Measurements from ENCODE around the gene VPS13D. TPM values are rescaled to one million over a fixed set of nuclear protein-coding genes. Genes with fewer than 3 reads are reported as not detected.
A peak's percentile ranks its signal among the peaks of the same experiment; 100 is the strongest.

Gene VPS13D
- total RNA-seq, 1 experiment from 2014 or later: 31.6 TPM

GRCh38 chr1:12406211-12407021, 176.6 kb downstream of the VPS13D start:
- no peaks in the 10 kb centered on the region for H3K79me2 ChIP-seq (ENCODE audit: insufficient read depth, low read length)
- no peaks in the 10 kb centered on the region for H3K27me3 ChIP-seq (ENCODE audit: insufficient read depth, low read length)
- H3K4me2 ChIP-seq (ENCODE audit: low read length): no peak overlapping the region
- intact Hi-C loops (cut with micrococcal nuclease): loop anchor here (1.0 to 10.0 kb wide), 2 partner anchors 138 to 213 kb away; no protein-coding TSS in a partner anchor
- TF ChIP-seq POLR2A (IDR thresholded peaks at IDR 0.05; ENCODE audit: borderline replicate concordance, extremely low read depth, insufficient read depth, insufficient read length): no peak
- no peak for TF ChIP-seq ATF3 (IDR thresholded peaks at IDR 0.05)
- TF ChIP-seq RAD21 (IDR thresholded peaks at IDR 0.05; ENCODE audit: low read depth): no peak
- ChIA-PET CTCF (interaction anchor here (1.0 to 1.2 kb wide), 2 partner anchors 11 to 16 kb away, joined by 3 read pairs; no protein-coding TSS in a partner anchor), POLR2A (no interaction called here), RAD21 (ENCODE audit: low non-redundant PET in 1 of 2, low total read pairs in 2 of 2, uncharacterized antibody in 2 of 2, unreplicated experiment in 2 of 2) (interaction anchor here in 1 of 2 experiments (0.7 kb wide), 1 partner anchor 269 kb away, joined by 3 read pairs; no protein-coding TSS in a partner anchor)
- no peak overlapping the region for H3K9ac ChIP-seq (ENCODE audit: low read length)
- DNase-seq (ENCODE audit: low read depth, low spot score) (no peak), ATAC-seq (no peak)
- H3K4me1 ChIP-seq (ENCODE audit: control insufficient read depth in 1 of 2, insufficient read depth in 2 of 2, low read length in 2 of 2): peaks cover 0 to 15% of the 10 kb centered on the region in 2 experiments; a peak in 1 of 4 replicates
- H3K4me3 ChIP-seq (replicated peaks in 1 of 2; ENCODE audit: low read depth in 1 of 2, low read length in 2 of 2): no peak overlapping the region
- H4K20me1 ChIP-seq (ENCODE audit: insufficient read depth): no peaks in the 10 kb centered on the region
- peaks cover 0 to 11% of the 10 kb centered on the region in 2 experiments; a peak in 1 of 4 replicates for H3K36me3 ChIP-seq (ENCODE audit: control insufficient read depth in 1 of 2, insufficient read depth in 2 of 2, low read length in 2 of 2)
- H3K27ac ChIP-seq (ENCODE audit: low read depth, low read length): no peak overlapping the region
- BruUV-seq (replicated peaks): no TSS peak
- no peak overlapping the region for H2AFZ ChIP-seq (ENCODE audit: low read depth, low read length, poor library complexity, severe bottlenecking)
- H3K9me3 ChIP-seq (ENCODE audit: control insufficient read depth in 1 of 2, insufficient read depth in 1 of 2, low read depth in 1 of 2, low read length in 2 of 2): peaks cover 0 to 7% of the 10 kb centered on the region in 2 experiments; a peak in 1 of 4 replicates
- no peaks in the 10 kb centered on the region for H3K9me2 ChIP-seq (ENCODE audit: insufficient read depth)

- POLR2A ChIA-PET: no interaction called here
- H3K4me3 ChIP-seq (replicated peaks in 1 of 2; ENCODE audit: low read depth in 1 of 2, low read length in 2 of 2): no peak overlapping the region
- intact Hi-C loops (cut with micrococcal nuclease): loop anchor here (1.0 to 10.0 kb wide), 2 partner anchors 137 to 212 kb away; no protein-coding TSS in a partner anchor
- peaks cover 0 to 14% of the 10 kb centered on the region in 2 experiments; a peak in 1 of 4 replicates for H3K36me3 ChIP-seq (ENCODE audit: control insufficient read depth in 1 of 2, insufficient read depth in 2 of 2, low read length in 2 of 2)
- CTCF ChIA-PET: interaction anchor here (1.0 to 1.2 kb wide), 3 partner anchors 10 to 15 kb away, joined by 3 to 4 read pairs (median 3); no protein-coding TSS in a partner anchor
- no peaks in the 10 kb centered on the region for H3K9me2 ChIP-seq (ENCODE audit: insufficient read depth)
- peaks cover 0 to 7% of the 10 kb centered on the region in 2 experiments; a peak in 1 of 4 replicates for H3K9me3 ChIP-seq (ENCODE audit: control insufficient read depth in 1 of 2, insufficient read depth in 1 of 2, low read depth in 1 of 2, low read length in 2 of 2)
- BruUV-seq (replicated peaks): no TSS peak
- no peaks in the 10 kb centered on the region for H4K20me1 ChIP-seq (ENCODE audit: insufficient read depth)
- RAD21 ChIA-PET (ENCODE audit: low non-redundant PET in 1 of 2, low total read pairs in 2 of 2, uncharacterized antibody in 2 of 2, unreplicated experiment in 2 of 2): interaction anchor here in 1 of 2 experiments (0.7 kb wide), 1 partner anchor 270 kb away, joined by 3 read pairs; no protein-coding TSS in a partner anchor
- no peaks in the 10 kb centered on the region for H3K79me2 ChIP-seq (ENCODE audit: insufficient read depth, low read length)
- H3K4me2 ChIP-seq (ENCODE audit: low read length): no peak overlapping the region
- no peaks in the 10 kb centered on the region for H3K27me3 ChIP-seq (ENCODE audit: insufficient read depth, low read length)
- peaks cover 0 to 15% of the 10 kb centered on the region in 2 experiments; a peak in 1 of 4 replicates for H3K4me1 ChIP-seq (ENCODE audit: control insufficient read depth in 1 of 2, insufficient read depth in 2 of 2, low read length in 2 of 2)
- H3K27ac ChIP-seq (ENCODE audit: low read depth, low read length): no peak overlapping the region
- no peak overlapping the region for H2AFZ ChIP-seq (ENCODE audit: low read depth, low read length, poor library complexity, severe bottlenecking)
- peak; percentile 12 for DNase-seq (ENCODE audit: low read depth, low spot score)
- H3K9ac ChIP-seq (ENCODE audit: low read length): no peak overlapping the region
- ATAC-seq: peak; percentile 65
- TF ChIP-seq ELF1 (IDR thresholded peaks at IDR 0.05; ENCODE audit: borderline replicate concordance, low read depth) (no peak), POLR2A (IDR thresholded peaks at IDR 0.05; ENCODE audit: borderline replicate concordance, extremely low read depth, insufficient read depth, insufficient read length) (no peak), CEBPB (IDR thresholded peaks at IDR 0.05; ENCODE audit: low read depth) (no peak), SRF (IDR thresholded peaks at IDR 0.05; ENCODE audit: low read depth) (0 out of 2 replicates have a peak, but pooled peaks have one; percentile 16), EZH2 (IDR thresholded peaks at IDR 0.05) (no peak), CBX3 (IDR thresholded peaks at IDR 0.05; ENCODE audit: low read depth) (peak; percentile 35; the same call in 1 of the 2 replicates), ATF3 (IDR thresholded peaks at IDR 0.05) (no peak), MAX (IDR thresholded peaks at IDR 0.05) (no peak), JUND (IDR thresholded peaks at IDR 0.05) (no peak), ZNF274 (IDR thresholded peaks at IDR 0.05; ENCODE audit: low read depth, low read length) (no peak), FOSL1 (IDR thresholded peaks at IDR 0.05; ENCODE audit: low read depth) (no peak), YY1 (IDR thresholded peaks at IDR 0.05; ENCODE audit: extremely low read depth, insufficient replicate concordance, low read depth, low read length) (no peak), SP1 (IDR thresholded peaks at IDR 0.05; ENCODE audit: low read depth) (no peak), SIN3A (IDR thresholded peaks at IDR 0.05; ENCODE audit: low read depth) (no peak)
These were observed 177.5 kb downstream of the VPS13D start for GRCh38 chr1:12407050-12407961.

Data from HCT116 (cell line).